ENCODE measurements around the gene ZNF200. TPM values are rescaled to one million over a fixed set of nuclear protein-coding genes. Genes with fewer than 3 reads are reported as not detected.

ZNF200 gene
- total RNA-seq, 1 donor from 2014 or later = 9.0 TPM

DNA sequence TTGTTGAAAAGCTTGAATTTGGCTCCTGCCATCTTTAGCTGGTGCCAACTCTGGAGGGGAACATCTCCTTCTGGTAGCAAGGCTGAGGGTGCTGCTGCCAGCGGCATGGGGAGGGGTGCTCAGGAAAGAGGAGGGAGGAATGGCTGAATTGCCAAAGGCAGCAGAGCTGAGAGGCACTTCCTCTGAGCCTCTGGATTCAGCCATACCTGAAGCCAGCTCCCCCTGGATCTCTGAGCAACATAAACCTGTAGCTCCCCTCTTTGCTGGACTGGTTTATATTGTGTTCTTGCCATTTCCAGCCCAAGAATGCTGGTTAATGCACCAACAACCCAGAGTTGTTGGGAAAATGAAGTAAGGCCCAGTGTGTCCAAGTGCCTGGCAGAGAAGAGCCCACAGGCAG, 14.1 kb upstream of the ZNF200 start:
- H3K27me3 Mint-ChIP-seq (ENCODE audit: unreplicated experiment) = peaks cover 12% of the 10 kb centered on the region
- DNase-seq (ENCODE audit: extremely low spot score, unreplicated experiment) = no peak
- H3K4me1 Mint-ChIP-seq (ENCODE audit: unreplicated experiment) = no peaks in the 10 kb centered on the region
- H3K4me3 Mint-ChIP-seq (ENCODE audit: unreplicated experiment) = no peak overlapping the region
- no peaks in the 10 kb centered on the region for H3K36me3 Mint-ChIP-seq (ENCODE audit: unreplicated experiment)
- H3K27ac Mint-ChIP-seq (ENCODE audit: unreplicated experiment) = no peak overlapping the region
- no peaks in the 10 kb centered on the region for H3K9me3 Mint-ChIP-seq (ENCODE audit: unreplicated experiment)
- TF ChIP-seq, protein P1, sequence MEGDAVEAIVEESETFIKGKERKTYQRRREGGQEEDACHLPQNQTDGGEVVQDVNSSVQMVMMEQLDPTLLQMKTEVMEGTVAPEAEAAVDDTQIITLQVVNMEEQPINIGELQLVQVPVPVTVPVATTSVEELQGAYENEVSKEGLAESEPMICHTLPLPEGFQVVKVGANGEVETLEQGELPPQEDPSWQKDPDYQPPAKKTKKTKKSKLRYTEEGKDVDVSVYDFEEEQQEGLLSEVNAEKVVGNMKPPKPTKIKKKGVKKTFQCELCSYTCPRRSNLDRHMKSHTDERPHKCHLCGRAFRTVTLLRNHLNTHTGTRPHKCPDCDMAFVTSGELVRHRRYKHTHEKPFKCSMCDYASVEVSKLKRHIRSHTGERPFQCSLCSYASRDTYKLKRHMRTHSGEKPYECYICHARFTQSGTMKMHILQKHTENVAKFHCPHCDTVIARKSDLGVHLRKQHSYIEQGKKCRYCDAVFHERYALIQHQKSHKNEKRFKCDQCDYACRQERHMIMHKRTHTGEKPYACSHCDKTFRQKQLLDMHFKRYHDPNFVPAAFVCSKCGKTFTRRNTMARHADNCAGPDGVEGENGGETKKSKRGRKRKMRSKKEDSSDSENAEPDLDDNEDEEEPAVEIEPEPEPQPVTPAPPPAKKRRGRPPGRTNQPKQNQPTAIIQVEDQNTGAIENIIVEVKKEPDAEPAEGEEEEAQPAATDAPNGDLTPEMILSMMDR (IDR thresholded peaks at IDR 0.05) = no peak

DNA sequence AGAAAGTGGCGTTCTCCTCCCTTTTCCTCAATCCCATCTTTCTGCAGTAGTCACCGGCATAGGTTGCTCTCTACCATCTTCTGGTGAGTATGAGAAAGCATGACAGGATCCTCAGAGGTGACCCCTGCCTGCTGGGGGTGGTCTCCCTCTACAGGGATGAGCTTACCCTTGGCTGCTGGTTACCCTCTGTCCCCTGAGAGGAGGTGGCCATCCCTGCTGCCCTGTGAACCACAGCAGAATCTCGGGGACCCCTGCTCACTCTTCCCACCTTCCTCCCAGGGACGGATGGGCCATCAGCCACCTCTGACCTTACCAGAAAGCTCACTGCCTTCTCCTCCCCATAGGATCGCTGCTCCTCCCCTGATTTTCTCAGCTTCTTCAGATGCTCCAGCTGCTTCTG, 13.6 kb upstream of the ZNF200 start:
- H3K27ac Mint-ChIP-seq (ENCODE audit: unreplicated experiment) = no peak overlapping the region
- H3K36me3 Mint-ChIP-seq (ENCODE audit: unreplicated experiment) = no peaks in the 10 kb centered on the region
- DNase-seq (ENCODE audit: extremely low spot score, unreplicated experiment) = no peak
- no peaks in the 10 kb centered on the region for H3K9me3 Mint-ChIP-seq (ENCODE audit: unreplicated experiment)
- TF ChIP-seq, protein P1 (IDR thresholded peaks at IDR 0.05) = no peak
- no peak overlapping the region for H3K4me3 Mint-ChIP-seq (ENCODE audit: unreplicated experiment)
- no peaks in the 10 kb centered on the region for H3K4me1 Mint-ChIP-seq (ENCODE audit: unreplicated experiment)
- H3K27me3 Mint-ChIP-seq (ENCODE audit: unreplicated experiment) = peaks cover 12% of the 10 kb centered on the region

DNA sequence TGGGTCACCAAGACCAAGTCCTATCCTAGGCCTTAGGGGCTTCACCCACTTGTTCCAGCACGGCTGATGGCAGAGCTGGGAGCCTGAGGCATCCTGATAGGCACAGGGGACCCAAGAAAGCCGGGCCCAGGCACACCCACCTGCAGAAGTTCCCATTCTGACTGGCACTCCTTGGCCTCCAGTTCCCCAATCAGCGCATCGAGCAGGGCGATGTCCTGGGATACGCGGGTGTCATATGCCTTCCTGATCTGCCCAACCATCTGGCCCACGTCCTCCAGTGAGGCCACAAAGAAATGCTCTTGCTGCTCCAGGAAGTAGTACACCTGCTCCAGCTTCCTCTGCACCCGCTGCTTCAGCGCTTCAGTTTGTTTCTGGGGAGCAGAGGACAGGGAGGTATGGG, 11.9 kb upstream of the ZNF200 start:
- no peak for DNase-seq (ENCODE audit: extremely low spot score, unreplicated experiment)
- Mint-ChIP-seq H3K4me1 (ENCODE audit: unreplicated experiment) (no peaks in the 10 kb centered on the region), H3K4me3 (ENCODE audit: unreplicated experiment) (no peak overlapping the region), H3K9me3 (ENCODE audit: unreplicated experiment) (no peaks in the 10 kb centered on the region), H3K27ac (ENCODE audit: unreplicated experiment) (no peak overlapping the region), H3K27me3 (ENCODE audit: unreplicated experiment) (peaks cover 12% of the 10 kb centered on the region), H3K36me3 (ENCODE audit: unreplicated experiment) (no peaks in the 10 kb centered on the region)
- TF ChIP-seq, protein P1 (IDR thresholded peaks at IDR 0.05) = no peak

DNA sequence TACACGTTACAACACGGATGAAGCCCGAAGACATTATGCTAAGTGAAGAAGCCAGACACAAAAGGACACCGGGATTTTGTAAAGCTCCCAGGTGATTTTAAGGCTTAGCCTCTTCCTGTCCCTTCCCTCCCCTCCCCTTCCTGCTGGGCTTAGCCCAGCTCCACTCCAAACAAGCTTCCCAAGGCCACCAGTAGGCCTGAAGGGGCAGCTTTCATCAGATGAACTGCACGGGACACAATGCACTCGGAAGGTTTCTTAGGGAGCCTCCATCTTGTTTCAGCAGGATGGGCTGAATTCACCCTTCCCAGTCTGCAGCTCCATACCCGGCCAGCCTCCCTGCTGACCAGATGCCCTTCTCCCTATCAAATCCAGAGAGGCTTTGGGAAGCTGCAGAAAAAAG, 11.0 kb upstream of the ZNF200 start:
- peaks cover 12% of the 10 kb centered on the region for H3K27me3 Mint-ChIP-seq (ENCODE audit: unreplicated experiment)
- DNase-seq (ENCODE audit: extremely low spot score, unreplicated experiment) = no peak
- no peaks in the 10 kb centered on the region for H3K9me3 Mint-ChIP-seq (ENCODE audit: unreplicated experiment)
- H3K4me3 Mint-ChIP-seq (ENCODE audit: unreplicated experiment) = no peak overlapping the region
- no peaks in the 10 kb centered on the region for H3K36me3 Mint-ChIP-seq (ENCODE audit: unreplicated experiment)
- H3K27ac Mint-ChIP-seq (ENCODE audit: unreplicated experiment) = no peak overlapping the region
- TF ChIP-seq, protein P1 (IDR thresholded peaks at IDR 0.05) = no peak
- no peaks in the 10 kb centered on the region for H3K4me1 Mint-ChIP-seq (ENCODE audit: unreplicated experiment)

DNA sequence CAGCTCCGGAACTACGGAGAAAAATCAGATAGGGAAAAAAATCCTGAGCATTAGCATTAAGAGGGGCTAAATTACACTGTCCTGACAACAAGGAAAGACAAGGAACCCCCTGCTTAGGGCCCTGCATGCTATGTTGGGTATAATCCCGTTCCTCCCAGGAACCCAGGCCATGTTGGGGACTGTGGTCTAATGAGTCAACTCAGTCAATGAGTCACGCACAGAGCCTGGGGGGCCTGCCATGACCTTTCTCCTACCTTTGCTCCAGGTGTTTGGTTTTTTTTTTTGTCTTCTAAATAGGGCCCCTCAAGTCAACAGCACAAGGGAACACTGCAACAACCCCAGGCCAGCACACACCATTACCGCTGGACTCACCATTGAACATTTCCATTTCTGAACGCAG, 8.9 kb upstream of the ZNF200 start:
- no peak overlapping the region for H3K27ac Mint-ChIP-seq (ENCODE audit: unreplicated experiment)
- no peak for DNase-seq (ENCODE audit: extremely low spot score, unreplicated experiment)
- TF ChIP-seq, protein P1 (IDR thresholded peaks at IDR 0.05) = no peak
- no peak overlapping the region for H3K4me3 Mint-ChIP-seq (ENCODE audit: unreplicated experiment)
- H3K27me3 Mint-ChIP-seq (ENCODE audit: unreplicated experiment) = peaks cover 18% of the 10 kb centered on the region
- no peaks in the 10 kb centered on the region for H3K9me3 Mint-ChIP-seq (ENCODE audit: unreplicated experiment)
- no peaks in the 10 kb centered on the region for H3K36me3 Mint-ChIP-seq (ENCODE audit: unreplicated experiment)
- no peaks in the 10 kb centered on the region for H3K4me1 Mint-ChIP-seq (ENCODE audit: unreplicated experiment)
